Measurements from ENCODE around the gene TMEM120B. TPM values are rescaled to one million over a fixed set of nuclear protein-coding genes. Genes with fewer than 3 reads are reported as not detected.

TMEM120B gene
- total and polyA plus RNA-seq, 2 of the 13 experiments (the other 11 are each of a cell fraction or from before 2014, with no cell fraction given) = 7.1 to 12.9 TPM

DNA sequence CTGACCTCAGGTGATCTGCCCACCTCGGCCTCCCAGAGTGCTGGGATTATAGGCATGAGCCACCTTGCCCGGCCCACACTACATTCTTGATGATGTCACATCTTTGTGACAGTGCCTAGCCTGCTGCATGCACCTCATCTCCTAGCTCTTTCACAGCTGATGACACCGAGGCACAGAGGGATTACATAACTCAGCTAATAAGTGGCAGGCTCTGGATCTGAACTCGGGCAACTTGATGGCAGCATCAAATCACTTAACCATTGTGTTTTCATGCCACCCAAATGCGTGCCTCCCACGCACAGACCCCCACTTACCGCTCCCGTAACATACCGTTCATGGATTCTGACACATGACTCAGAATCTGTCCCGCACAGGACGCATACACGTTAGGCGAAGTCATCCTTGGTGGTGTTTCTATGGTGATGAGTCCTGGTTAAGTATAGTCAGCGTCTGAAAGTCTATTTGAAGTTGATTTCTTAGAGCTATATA is 7.4 kb downstream of the TMEM120B start:
- H3K27me3 ChIP-seq (ENCODE audit: control insufficient read depth in 1 of 2, insufficient read depth in 2 of 2, low read length in 2 of 2) = no peaks in the 10 kb centered on the region
- H3K79me2 ChIP-seq (ENCODE audit: insufficient read depth, low read length) = peaks cover 5% of the 10 kb centered on the region
- no peaks in the 10 kb centered on the region; a peak in 1 of 5 replicates for H3K36me3 ChIP-seq (replicated peaks in 1 of 2; ENCODE audit: control insufficient read depth in 1 of 2, insufficient read depth in 2 of 2, low read length in 2 of 2)
- ATAC-seq (no peak), FAIRE-seq (no peak), DNase-seq (ENCODE audit: low spot score) (no peak)
- WGBS (ENCODE audit: low lambda C conversion rate) = 89% methylated on average over 14 of the region's 14 CpGs
- TF ChIP-seq CREB1 (IDR thresholded peaks at IDR 0.05) (peak; percentile 69; the same call in 1 of the 2 replicates), CREB1 (CRISPR knock-in tag; IDR thresholded peaks at IDR 0.05) (no peak), ATF7 (IDR thresholded peaks at IDR 0.05) (peak; percentile 30; the same call in 1 of the 2 replicates), ATF7 (CRISPR knock-in tag; IDR thresholded peaks at IDR 0.05) (no peak), TARDBP (CRISPR knock-in tag; IDR thresholded peaks at IDR 0.05) (no peak)
- H3K4me2 ChIP-seq (ENCODE audit: low read depth, low read length) = no peak overlapping the region
- no peak overlapping the region for H3K9ac ChIP-seq (ENCODE audit: insufficient read depth, low read depth, low read length)
- H3K27ac ChIP-seq (ENCODE audit: extremely low read length, insufficient read depth, low read length) = no peak overlapping the region
- no peak overlapping the region for H3K4me3 ChIP-seq (replicated peaks in 1 of 3; ENCODE audit: insufficient read depth in 1 of 3, low read depth in 2 of 3, low read length in 3 of 3)
- ChIA-PET CTCF (ENCODE audit: low intra/inter-chr PET ratio, low total read pairs) (no interaction called here), POLR2A (no interaction called here)
- in situ Hi-C loops (cut with HindIII; ENCODE audit: extremely low pct_ligation_motif_present, low pct_unique_long_range_greater_than_20kb) = no loop called here
- H4K20me1 ChIP-seq (ENCODE audit: insufficient read depth, low read length) = no peaks in the 10 kb centered on the region
- no peaks in the 10 kb centered on the region for H3K9me3 ChIP-seq (ENCODE audit: low read length)
- no TSS peak for BruUV-seq (replicated peaks)
- intact Hi-C loops (cut with micrococcal nuclease; ENCODE audit: unreplicated experiment) = no loop called here
- no peak overlapping the region for H2AFZ ChIP-seq (ENCODE audit: low read length)
- peaks cover 20% of the 10 kb centered on the region for H3K4me1 ChIP-seq (ENCODE audit: insufficient read depth, low read length)

DNA sequence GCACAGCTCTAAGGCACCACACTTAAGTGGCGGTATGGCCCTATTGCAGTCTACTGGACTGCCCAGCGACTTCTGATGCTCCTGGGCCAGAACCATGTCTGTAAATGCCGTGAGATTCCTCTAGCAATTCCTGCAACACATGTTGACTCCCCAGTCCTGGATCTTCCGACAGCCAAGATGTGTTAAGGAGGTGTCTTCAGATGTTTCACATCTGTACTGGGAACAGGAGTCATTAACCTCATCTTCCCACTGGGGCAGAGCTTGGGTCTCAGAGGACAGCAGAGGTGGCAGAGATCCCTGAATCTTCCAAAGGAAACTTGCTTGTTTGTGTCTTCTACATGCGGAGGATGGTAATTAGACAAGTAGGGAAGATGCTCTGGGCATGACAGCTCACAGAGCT is 8.2 kb downstream of the TMEM120B start:
- no TSS peak for BruUV-seq (replicated peaks)
- H2AFZ ChIP-seq (ENCODE audit: low read length) = no peak overlapping the region
- H3K79me2 ChIP-seq (ENCODE audit: insufficient read depth, low read length) = no peaks in the 10 kb centered on the region
- ChIA-PET POLR2A (no interaction called here), CTCF (ENCODE audit: low intra/inter-chr PET ratio, low total read pairs) (no interaction called here)
- H3K9me3 ChIP-seq (ENCODE audit: low read length) = no peaks in the 10 kb centered on the region
- DNase-seq (ENCODE audit: low spot score) (no peak), FAIRE-seq (no peak), ATAC-seq (no peak)
- intact Hi-C loops (cut with micrococcal nuclease; ENCODE audit: unreplicated experiment) = no loop called here
- no peaks in the 10 kb centered on the region for H4K20me1 ChIP-seq (ENCODE audit: insufficient read depth, low read length)
- in situ Hi-C loops (cut with HindIII; ENCODE audit: extremely low pct_ligation_motif_present, low pct_unique_long_range_greater_than_20kb) = no loop called here
- WGBS (ENCODE audit: low lambda C conversion rate) = 97% methylated on average over 5 of the region's 5 CpGs
- peaks cover 0 to 3% of the 10 kb centered on the region in 2 experiments; a peak in 1 of 5 replicates for H3K36me3 ChIP-seq (replicated peaks in 1 of 2; ENCODE audit: control insufficient read depth in 1 of 2, insufficient read depth in 2 of 2, low read length in 2 of 2)
- TF ChIP-seq DNMT3B (CRISPR knock-in tag; conservative IDR thresholded peaks at IDR 0.05) (no peak), ZNF160 (CRISPR knock-in tag; IDR thresholded peaks at IDR 0.05) (no peak), RXRA (CRISPR knock-in tag; IDR thresholded peaks at IDR 0.05) (no peak), NRL (CRISPR knock-in tag; IDR thresholded peaks at IDR 0.05; ENCODE audit: borderline replicate concordance) (no peak), KLF6 (CRISPR knock-in tag; IDR thresholded peaks at IDR 0.05) (no peak), CCDC6 (CRISPR knock-in tag; IDR thresholded peaks at IDR 0.05) (no peak)
- TF ChIP-seq, protein P1, sequence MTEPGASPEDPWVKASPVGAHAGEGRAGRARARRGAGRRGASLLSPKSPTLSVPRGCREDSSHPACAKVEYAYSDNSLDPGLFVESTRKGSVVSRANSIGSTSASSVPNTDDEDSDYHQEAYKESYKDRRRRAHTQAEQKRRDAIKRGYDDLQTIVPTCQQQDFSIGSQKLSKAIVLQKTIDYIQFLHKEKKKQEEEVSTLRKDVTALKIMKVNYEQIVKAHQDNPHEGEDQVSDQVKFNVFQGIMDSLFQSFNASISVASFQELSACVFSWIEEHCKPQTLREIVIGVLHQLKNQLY (CRISPR knock-in tag; IDR thresholded peaks at IDR 0.05) = no peak
- H3K27ac ChIP-seq (ENCODE audit: extremely low read length, insufficient read depth, low read length) = no peak overlapping the region
- peaks cover 12% of the 10 kb centered on the region for H3K4me1 ChIP-seq (ENCODE audit: insufficient read depth, low read length)
- no peak overlapping the region for H3K4me3 ChIP-seq (replicated peaks in 1 of 3; ENCODE audit: insufficient read depth in 1 of 3, low read depth in 2 of 3, low read length in 3 of 3)
- no peaks in the 10 kb centered on the region for H3K27me3 ChIP-seq (ENCODE audit: control insufficient read depth in 1 of 2, insufficient read depth in 2 of 2, low read length in 2 of 2)
- no peak overlapping the region for H3K4me2 ChIP-seq (ENCODE audit: low read depth, low read length)
- no peak overlapping the region for H3K9ac ChIP-seq (ENCODE audit: insufficient read depth, low read depth, low read length)
